Limb (tissue), 2 donors: ENCODE data around the gene SMIM22.
A peak's percentile ranks its signal among the peaks of the same experiment; 100 is the strongest.

Source experiments
- DNase-seq, 2 donors: peaks; one replicate each; pipeline ENCODE4 v3.0.0-alpha.2; 2016; ENCODE audit errors: extremely low spot score in 2 of 2

Gene SMIM22

DNA sequence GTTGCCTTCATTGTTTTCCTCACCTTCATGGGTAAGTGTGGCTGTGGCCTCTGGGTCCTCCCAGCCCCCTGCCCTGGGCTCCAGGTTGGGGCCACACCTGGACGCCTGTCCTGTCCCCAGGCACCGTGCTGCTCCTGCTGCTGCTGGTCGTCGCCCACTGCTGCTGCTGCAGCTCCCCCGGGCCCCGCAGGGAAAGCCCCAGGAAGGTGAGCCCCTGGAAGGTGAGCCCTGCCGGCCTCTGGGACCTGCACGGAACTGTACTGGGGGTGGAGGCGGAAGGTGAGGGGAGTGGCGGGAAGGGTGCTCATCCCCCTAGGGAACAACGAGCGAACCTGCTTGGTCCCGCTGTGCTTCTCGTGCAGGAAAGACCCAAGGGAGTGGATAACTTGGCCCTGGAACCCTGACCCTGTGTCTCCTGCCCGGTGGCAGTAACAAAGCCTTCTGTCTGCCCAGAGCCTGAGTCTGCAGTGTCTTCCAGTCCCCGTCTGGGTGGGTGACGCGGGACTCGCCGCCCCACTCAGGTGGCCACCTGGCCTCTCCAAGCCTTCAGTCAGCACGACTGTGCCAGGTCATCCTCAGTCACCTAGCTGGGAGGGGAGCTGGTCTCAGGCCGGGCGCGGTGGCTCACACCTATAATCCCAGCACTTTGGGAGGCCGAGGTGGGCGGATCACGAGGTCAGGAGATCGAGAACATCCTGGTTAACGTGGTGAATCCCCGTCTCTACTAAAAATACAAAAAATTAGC, 831 bp downstream of the SMIM22 start:
- DNase-seq = no peak

DNA sequence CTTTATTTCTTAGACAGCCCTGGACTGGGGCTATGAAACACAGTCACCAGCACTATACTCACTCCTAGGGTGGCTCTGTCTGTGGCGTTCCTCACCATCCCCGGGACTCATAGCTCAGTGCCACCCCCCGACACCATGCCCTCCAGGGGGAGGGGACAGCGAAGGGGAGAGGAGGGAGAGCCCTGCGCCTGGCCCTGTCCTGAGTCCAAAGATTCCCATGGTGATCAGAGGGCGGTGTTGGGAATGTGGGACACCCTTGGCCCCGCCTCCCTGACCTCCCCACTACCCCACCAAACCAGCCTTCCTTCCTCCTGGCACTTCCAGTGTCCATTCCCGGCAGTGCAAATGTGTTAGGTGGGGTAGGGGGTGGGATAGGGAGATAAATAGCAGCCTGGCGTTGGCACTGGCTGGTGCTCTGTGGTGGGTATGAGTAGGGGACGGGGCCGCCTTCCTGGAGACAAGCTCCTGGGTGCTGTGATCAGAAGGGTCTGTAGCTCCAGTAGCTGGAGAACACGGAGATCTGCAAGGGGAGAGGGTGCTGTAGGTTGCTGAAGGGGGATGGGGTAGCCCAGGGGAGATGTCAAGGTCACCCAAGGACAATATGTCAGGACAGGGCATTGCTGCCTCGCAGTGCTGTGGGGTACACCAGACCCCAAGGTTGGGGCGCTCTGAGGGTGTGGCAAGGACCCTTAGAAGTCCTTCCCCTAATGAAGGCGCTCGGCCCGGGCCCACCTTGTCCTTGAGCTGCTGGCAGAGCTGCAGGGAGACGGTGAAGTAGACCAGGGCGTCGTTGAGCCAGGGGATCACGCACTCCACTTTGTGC, 2.0 kb downstream of the SMIM22 start:
- no peak for DNase-seq

- no peak for DNase-seq
Observed at GRCh38 chr16:4797805-4798252, 2.7 kb downstream of the SMIM22 start.

DNA sequence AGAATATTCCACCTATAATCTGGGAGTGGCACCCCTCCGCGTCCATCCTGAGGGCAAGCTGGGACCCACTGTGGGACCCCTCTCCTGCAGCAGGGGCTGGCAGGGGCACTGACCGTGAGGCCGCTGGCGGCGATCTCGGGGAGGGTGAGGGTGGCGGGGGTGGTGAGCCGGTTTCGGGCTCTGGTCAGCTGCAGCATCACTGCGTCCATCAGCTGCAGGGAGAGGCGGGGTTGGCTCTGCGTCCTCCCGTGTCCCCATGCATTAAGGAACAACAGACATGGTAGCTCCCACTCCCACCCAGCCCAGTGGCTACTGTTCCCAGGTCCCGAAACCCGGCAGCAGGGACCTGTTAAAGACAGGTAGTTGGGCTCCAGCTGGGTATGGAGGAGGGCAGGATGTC, 3.3 kb downstream of the SMIM22 start:
- no peak for DNase-seq

DNA sequence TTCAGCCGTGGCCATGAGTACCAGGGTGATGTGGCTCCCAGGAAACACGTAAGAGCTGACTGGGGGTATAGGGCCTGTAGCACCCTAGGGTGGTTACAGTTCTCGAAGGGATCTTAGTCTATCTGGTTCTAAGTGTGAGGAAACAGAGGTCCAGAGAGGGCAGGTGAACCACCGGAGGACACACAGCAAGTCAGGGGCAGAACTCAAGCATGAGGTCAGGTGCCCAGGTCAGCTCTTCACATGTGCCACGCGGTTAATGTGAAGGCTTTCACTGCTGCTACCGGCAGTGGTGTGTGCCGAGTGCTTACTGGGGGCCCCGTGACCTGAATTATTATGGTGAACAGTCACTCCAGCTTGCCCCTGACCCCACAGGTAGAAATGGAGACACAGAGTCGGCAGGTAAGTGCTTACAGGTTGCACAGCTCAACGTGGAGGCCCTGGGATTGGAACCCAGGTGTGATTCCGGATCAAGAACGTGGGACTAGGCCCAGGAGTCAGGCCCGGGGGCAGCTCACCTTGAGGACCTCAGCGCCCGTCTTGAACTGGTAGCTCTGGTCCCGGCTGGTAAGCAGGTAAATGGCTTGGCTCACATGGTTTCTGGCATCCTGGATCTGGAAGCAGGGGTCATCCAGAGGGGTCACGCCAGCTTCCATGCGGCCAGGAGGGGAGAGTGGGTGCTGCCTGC, 4.1 kb downstream of the SMIM22 start:
- DNase-seq = no peak

DNA sequence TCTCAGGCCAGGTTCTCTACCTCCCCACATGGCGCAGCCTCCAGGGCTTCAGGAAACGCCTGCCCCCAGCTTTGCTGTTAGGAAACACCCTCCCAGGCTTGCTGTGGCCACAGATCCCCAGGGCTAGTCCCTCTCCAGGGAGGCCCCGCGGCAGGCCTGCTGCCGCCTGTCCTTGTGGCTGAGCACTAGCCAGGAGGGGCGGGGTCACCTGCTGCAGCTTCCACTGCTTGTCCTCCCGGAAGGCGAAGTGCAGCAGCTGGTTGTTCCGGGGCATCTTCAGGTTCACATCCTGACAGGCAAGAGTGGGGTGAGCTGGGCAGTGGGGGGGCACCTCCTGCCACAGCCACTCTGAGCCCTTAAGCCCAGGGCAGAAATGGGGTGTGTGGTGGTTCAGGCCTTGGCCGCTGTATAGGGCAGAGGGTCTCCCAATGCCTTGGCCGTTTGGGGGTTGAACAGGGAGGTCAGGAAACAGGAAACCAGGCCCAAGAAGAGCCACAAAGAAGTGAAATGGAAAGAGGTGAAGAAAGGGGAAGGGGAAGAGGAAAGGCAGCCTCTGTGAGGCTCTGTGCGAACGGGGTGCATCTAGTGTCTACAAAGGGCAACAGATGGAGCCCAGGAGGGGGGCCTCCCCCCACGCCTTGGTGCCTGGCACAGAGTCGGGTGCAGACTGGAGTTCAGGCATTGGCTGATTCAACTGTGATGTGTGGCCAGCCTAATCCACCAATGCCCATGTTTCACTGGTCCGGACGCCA, 5.3 kb downstream of the SMIM22 start:
- DNase-seq = no peak

DNA sequence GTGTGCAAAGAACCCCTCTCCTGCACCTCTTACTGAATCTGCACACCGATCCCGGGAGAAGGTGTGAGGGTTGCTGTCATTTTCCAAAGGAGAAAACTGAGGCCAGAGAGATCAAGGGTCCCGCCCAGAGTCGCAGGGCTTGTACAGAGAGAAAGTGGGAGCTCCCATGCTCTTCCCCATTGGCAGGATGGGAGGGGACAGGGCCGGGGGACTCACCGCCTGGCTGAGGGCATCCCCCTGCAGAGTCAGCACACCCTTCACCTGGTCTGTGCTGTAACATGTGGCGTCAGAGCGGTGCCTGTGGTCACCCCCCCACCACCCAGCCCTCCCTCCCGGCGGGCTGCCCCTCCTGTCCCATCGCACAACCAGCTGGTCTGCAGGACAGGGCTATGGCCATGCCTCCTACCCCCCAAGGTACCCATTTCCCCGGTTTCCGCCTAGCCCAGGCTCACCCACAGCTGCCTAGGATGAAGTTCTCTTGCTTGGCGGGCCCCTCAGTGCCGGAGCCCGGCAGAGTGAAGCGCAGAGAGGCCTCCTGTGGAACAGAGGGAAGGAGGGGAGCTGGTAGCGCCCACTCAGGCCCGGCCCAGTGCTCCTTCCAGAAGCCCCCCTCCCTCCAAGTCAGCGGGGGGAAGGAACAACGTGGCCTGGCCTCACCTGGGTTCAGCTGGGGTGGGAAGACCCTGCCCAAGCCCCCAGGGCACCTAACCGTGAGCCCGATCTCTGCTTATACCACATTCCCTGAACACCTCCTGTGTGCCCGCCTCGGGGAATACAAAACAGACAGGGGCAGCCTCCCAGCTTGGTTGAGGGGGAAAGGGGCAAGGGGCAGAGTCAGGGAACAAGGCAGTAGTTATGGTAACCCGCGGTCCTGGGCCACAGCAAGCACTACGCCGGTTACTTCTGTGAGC, 6.1 kb downstream of the SMIM22 start:
- DNase-seq = no peak

GRCh38 chr16:4801962-4802658, 6.9 kb downstream of the SMIM22 start, which contains the start of gene ROGDI:
Gene ROGDI, minus strand, starts transcription at chr16:4802633. Its CDS starts 62 bp downstream, at chr16:4802571.
- DNase-seq = peak; percentile 23 to 73

GRCh38 chr16:4802659-4803287, 7.6 kb downstream of the SMIM22 start:
- peak; percentile 92 to 94 for DNase-seq

DNA sequence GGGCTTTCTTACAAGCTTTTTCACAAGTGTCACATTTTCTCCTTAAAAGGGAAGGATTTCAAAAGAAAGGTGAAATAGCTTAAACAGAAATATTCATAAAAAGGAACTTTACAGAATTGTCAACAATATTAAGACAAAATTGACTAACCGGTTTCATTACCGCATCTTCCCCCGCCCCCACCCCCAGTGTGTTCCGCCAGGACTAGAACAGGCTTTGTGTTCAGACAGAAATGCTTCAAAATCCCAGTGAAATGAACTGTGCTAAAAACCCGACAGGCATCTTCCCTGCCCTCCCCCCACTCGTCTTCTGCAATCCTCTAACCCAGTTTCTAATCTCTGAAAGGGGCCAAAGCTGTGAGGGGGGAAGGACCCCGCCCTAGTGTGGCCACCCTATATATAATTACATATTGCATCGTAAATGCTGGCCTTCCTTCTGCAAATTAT, 8.3 kb downstream of the SMIM22 start:
- no peak for DNase-seq

GRCh38 chr16:4803898-4804762, 9.0 kb downstream of the SMIM22 start:
- DNase-seq = no peak

- DNase-seq = no peak
Observed at GRCh38 chr16:4805231-4805630, 10.1 kb downstream of the SMIM22 start.

GRCh38 chr16:4806280-4806679, 11.1 kb downstream of the SMIM22 start:
- DNase-seq = no peak

DNA sequence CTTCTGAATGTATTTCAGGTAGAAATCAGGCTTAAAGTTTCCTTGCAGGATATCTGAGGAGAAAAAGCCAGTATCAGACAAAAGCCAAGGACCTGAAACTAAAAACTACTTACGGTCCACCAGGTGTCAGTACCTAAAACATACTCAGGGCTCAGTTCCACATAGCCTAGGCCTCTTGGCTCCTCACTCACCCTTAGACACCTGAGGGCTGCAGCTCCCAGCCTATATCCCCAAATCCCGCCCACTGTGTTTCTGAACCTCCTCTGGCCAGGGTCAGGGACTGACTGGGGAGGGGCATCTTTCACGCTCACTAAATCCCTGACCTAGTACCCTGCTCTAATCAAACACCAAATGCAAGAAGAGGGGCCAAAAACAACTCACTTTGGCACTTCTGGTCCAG, 16.1 kb downstream of the SMIM22 start:
- DNase-seq = no peak

- no peak for DNase-seq
Observed at GRCh38 chr16:4811773-4812172, 16.6 kb downstream of the SMIM22 start.

GRCh38 chr16:4813251-4814003, 18.3 kb downstream of the SMIM22 start:
- DNase-seq = no peak

- no peak for DNase-seq
Observed at GRCh38 chr16:4814046-4814445, 18.9 kb downstream of the SMIM22 start.
